Measurements from ENCODE around the gene ZNF76.
A peak's percentile ranks its signal among the peaks of the same experiment; 100 is the strongest.

ZNF76 gene

DNA sequence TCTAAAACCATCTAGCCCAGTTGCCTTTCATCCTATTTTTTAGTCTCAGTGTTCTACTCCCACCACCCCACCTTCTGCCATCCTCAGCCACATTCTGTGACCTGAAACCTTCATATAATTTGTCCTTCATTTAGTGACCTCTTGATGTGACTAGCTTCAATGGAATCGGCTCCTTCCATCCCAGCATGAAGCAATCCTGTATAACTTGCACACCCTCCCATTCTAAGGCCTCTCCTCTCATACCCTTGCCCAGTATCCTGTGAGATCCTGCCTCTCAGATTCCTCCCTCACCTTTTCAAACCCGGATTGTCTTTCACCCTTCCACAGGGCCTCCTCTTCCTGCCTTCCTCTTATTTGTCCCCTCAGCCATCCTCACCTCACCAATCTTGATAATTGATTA lies 3.1 kb downstream of the ZNF76 start:
- no peak overlapping the region for H2AK5ac ChIP-seq (ENCODE audit: low read length)
- no peak overlapping the region for H4K5ac ChIP-seq (ENCODE audit: low read length)
- DNase-seq = no peak
- H3K4me1 ChIP-seq (ENCODE audit: control insufficient read depth, low read depth, low read length) = peaks cover 10% of the 10 kb centered on the region
- no peaks in the 10 kb centered on the region for H3K27me3 ChIP-seq (ENCODE audit: insufficient read depth, low read length, poor library complexity)
- no peak overlapping the region for H2BK15ac ChIP-seq (replicated peaks; ENCODE audit: low read depth)
- H3K23ac ChIP-seq (ENCODE audit: low read length) = no peak overlapping the region
- no CpG with 5 or more reads among the region's 2 CpGs for WGBS (ENCODE audit: extremely low coverage, insufficient coverage, low lambda C conversion rate)
- no peak overlapping the region for H2BK5ac ChIP-seq (ENCODE audit: low read length)
- H2BK120ac ChIP-seq (ENCODE audit: low read depth, low read length) = no peak overlapping the region
- no peak overlapping the region for H4K8ac ChIP-seq (ENCODE audit: low read depth, low read length)
- H3K4me2 ChIP-seq (ENCODE audit: low read length) = no peak overlapping the region
- H3K56ac ChIP-seq (ENCODE audit: low read length) = no peak overlapping the region
- peaks cover 6% of the 10 kb centered on the region for H3K79me1 ChIP-seq (ENCODE audit: low read length)
- H3K9ac ChIP-seq (ENCODE audit: low read length) = no peak overlapping the region
- no peak overlapping the region for H3K4me3 ChIP-seq (ENCODE audit: low read length)
- H3K18ac ChIP-seq (ENCODE audit: low read length) = no peak overlapping the region
- no peaks in the 10 kb centered on the region for H3K79me2 ChIP-seq (ENCODE audit: control insufficient read depth, insufficient read depth, low read length)
- H3K36me3 ChIP-seq (ENCODE audit: control insufficient read depth, insufficient read depth, low read length) = no peaks in the 10 kb centered on the region
- H3K27ac ChIP-seq (ENCODE audit: low read depth, low read length) = no peak overlapping the region
- no peak overlapping the region for H3K4ac ChIP-seq (ENCODE audit: low read depth, low read length)

- peaks cover 9% of the 10 kb centered on the region for H3K4me1 ChIP-seq (ENCODE audit: control insufficient read depth, low read depth, low read length)
- no peak overlapping the region for H3K23ac ChIP-seq (ENCODE audit: low read length)
- H2BK120ac ChIP-seq (ENCODE audit: low read depth, low read length) = no peak overlapping the region
- H2BK15ac ChIP-seq (replicated peaks; ENCODE audit: low read depth) = no peak overlapping the region
- no peak overlapping the region for H2AK5ac ChIP-seq (ENCODE audit: low read length)
- no peak overlapping the region for H3K4me2 ChIP-seq (ENCODE audit: low read length)
- H3K18ac ChIP-seq (ENCODE audit: low read length) = no peak overlapping the region
- H3K79me2 ChIP-seq (ENCODE audit: control insufficient read depth, insufficient read depth, low read length) = no peaks in the 10 kb centered on the region
- H4K8ac ChIP-seq (ENCODE audit: low read depth, low read length) = no peak overlapping the region
- no peaks in the 10 kb centered on the region for H3K36me3 ChIP-seq (ENCODE audit: control insufficient read depth, insufficient read depth, low read length)
- no peak overlapping the region for H4K5ac ChIP-seq (ENCODE audit: low read length)
- no peak overlapping the region for H3K27ac ChIP-seq (ENCODE audit: low read depth, low read length)
- peaks cover 5% of the 10 kb centered on the region for H3K79me1 ChIP-seq (ENCODE audit: low read length)
- no peak overlapping the region for H3K56ac ChIP-seq (ENCODE audit: low read length)
- DNase-seq = no peak
- no peak overlapping the region for H2BK5ac ChIP-seq (ENCODE audit: low read length)
- H3K4me3 ChIP-seq (ENCODE audit: low read length) = no peak overlapping the region
- H3K27me3 ChIP-seq (ENCODE audit: insufficient read depth, low read length, poor library complexity) = no peaks in the 10 kb centered on the region
- no peak overlapping the region for H3K9ac ChIP-seq (ENCODE audit: low read length)
- H3K4ac ChIP-seq (ENCODE audit: low read depth, low read length) = no peak overlapping the region
Observed at GRCh38 chr6:35264550-35265274, 5.2 kb downstream of the ZNF76 start.

- Histone ChIP-seq H2BK5ac (ENCODE audit: low read length) (no peak overlapping the region), H2AK5ac (ENCODE audit: low read length) (no peak overlapping the region), H3K27ac (ENCODE audit: low read depth, low read length) (no peak overlapping the region), H3K18ac (ENCODE audit: low read length) (no peak overlapping the region), H3K9ac (ENCODE audit: low read length) (no peak overlapping the region), H3K4ac (ENCODE audit: low read depth, low read length) (no peak overlapping the region), H3K4me2 (ENCODE audit: low read length) (no peak overlapping the region), H4K8ac (ENCODE audit: low read depth, low read length) (no peak overlapping the region), H3K4me1 (ENCODE audit: control insufficient read depth, low read depth, low read length) (peaks cover 6% of the 10 kb centered on the region), H3K4me3 (ENCODE audit: low read length) (no peak overlapping the region), H3K36me3 (ENCODE audit: control insufficient read depth, insufficient read depth, low read length) (no peaks in the 10 kb centered on the region), H4K5ac (ENCODE audit: low read length) (no peak overlapping the region), H2BK15ac (replicated peaks; ENCODE audit: low read depth) (no peak overlapping the region), H3K27me3 (ENCODE audit: insufficient read depth, low read length, poor library complexity) (no peaks in the 10 kb centered on the region), H2BK120ac (ENCODE audit: low read depth, low read length) (no peak overlapping the region), H3K79me2 (ENCODE audit: control insufficient read depth, insufficient read depth, low read length) (no peaks in the 10 kb centered on the region), H3K79me1 (ENCODE audit: low read length) (peaks cover 5% of the 10 kb centered on the region), H3K23ac (ENCODE audit: low read length) (no peak overlapping the region), H3K56ac (ENCODE audit: low read length) (no peak overlapping the region)
- DNase-seq = no peak
- WGBS (ENCODE audit: extremely low coverage, insufficient coverage, low lambda C conversion rate) = no CpG with 5 or more reads among the region's 2 CpGs
Observed at GRCh38 chr6:35265523-35265922, 6.0 kb downstream of the ZNF76 start.

- H3K79me2 ChIP-seq (ENCODE audit: control insufficient read depth, insufficient read depth, low read length) = no peaks in the 10 kb centered on the region
- H3K36me3 ChIP-seq (ENCODE audit: control insufficient read depth, insufficient read depth, low read length) = no peaks in the 10 kb centered on the region
- WGBS (ENCODE audit: extremely low coverage, insufficient coverage, low lambda C conversion rate) = no CpG with 5 or more reads among the region's 8 CpGs
- no peaks in the 10 kb centered on the region for H3K79me1 ChIP-seq (ENCODE audit: low read length)
- no peak overlapping the region for H3K23ac ChIP-seq (ENCODE audit: low read length)
- H2BK120ac ChIP-seq (ENCODE audit: low read depth, low read length) = no peak overlapping the region
- no peak overlapping the region for H3K56ac ChIP-seq (ENCODE audit: low read length)
- H2BK15ac ChIP-seq (replicated peaks; ENCODE audit: low read depth) = no peak overlapping the region
- peak; percentile 47 for DNase-seq
- H3K27ac ChIP-seq (ENCODE audit: low read depth, low read length) = no peak overlapping the region
- no peak overlapping the region for H3K4ac ChIP-seq (ENCODE audit: low read depth, low read length)
- H3K4me2 ChIP-seq (ENCODE audit: low read length) = no peak overlapping the region
- no peak overlapping the region for H2BK5ac ChIP-seq (ENCODE audit: low read length)
- no peak overlapping the region for H3K9ac ChIP-seq (ENCODE audit: low read length)
- no peak overlapping the region for H3K4me3 ChIP-seq (ENCODE audit: low read length)
- H4K5ac ChIP-seq (ENCODE audit: low read length) = no peak overlapping the region
- no peaks in the 10 kb centered on the region for H3K27me3 ChIP-seq (ENCODE audit: insufficient read depth, low read length, poor library complexity)
- no peak overlapping the region for H4K8ac ChIP-seq (ENCODE audit: low read depth, low read length)
- H3K18ac ChIP-seq (ENCODE audit: low read length) = no peak overlapping the region
- peaks cover 3% of the 10 kb centered on the region for H3K4me1 ChIP-seq (ENCODE audit: control insufficient read depth, low read depth, low read length)
- H2AK5ac ChIP-seq (ENCODE audit: low read length) = no peak overlapping the region
Observed at GRCh38 chr6:35267446-35267845, 7.9 kb downstream of the ZNF76 start.

DNA sequence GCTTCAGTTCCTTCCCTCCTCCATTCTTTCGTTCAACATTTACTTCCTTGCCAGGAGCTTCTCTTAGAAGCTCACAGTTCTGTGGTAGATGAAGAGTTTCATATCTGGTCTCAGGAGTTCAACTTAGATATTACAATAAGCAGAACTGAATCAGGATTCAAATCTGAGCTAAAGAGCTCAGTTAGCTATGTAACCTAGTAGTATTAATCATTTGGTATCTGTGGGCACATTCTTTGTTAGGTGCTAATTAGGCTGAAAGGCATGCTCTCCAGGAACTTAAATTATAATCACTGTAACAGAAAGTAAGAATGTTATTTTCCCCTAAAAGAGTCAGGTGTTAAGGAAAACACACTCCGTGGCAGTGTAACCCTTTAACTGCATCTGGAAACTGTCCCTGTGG lies 8.4 kb downstream of the ZNF76 start:
- no CpG with 5 or more reads among the region's 2 CpGs for WGBS (ENCODE audit: extremely low coverage, insufficient coverage, low lambda C conversion rate)
- peak; percentile 19 for DNase-seq
- Histone ChIP-seq H3K4me2 (ENCODE audit: low read length) (no peak overlapping the region), H3K9ac (ENCODE audit: low read length) (no peak overlapping the region), H2BK5ac (ENCODE audit: low read length) (no peak overlapping the region), H3K4ac (ENCODE audit: low read depth, low read length) (no peak overlapping the region), H4K5ac (ENCODE audit: low read length) (no peak overlapping the region), H4K8ac (ENCODE audit: low read depth, low read length) (no peak overlapping the region), H3K56ac (ENCODE audit: low read length) (no peak overlapping the region), H3K18ac (ENCODE audit: low read length) (no peak overlapping the region), H2AK5ac (ENCODE audit: low read length) (no peak overlapping the region), H3K36me3 (ENCODE audit: control insufficient read depth, insufficient read depth, low read length) (no peaks in the 10 kb centered on the region), H3K4me1 (ENCODE audit: control insufficient read depth, low read depth, low read length) (peaks cover 3% of the 10 kb centered on the region), H3K79me1 (ENCODE audit: low read length) (no peaks in the 10 kb centered on the region), H3K79me2 (ENCODE audit: control insufficient read depth, insufficient read depth, low read length) (no peaks in the 10 kb centered on the region), H2BK15ac (replicated peaks; ENCODE audit: low read depth) (no peak overlapping the region), H3K23ac (ENCODE audit: low read length) (no peak overlapping the region), H2BK120ac (ENCODE audit: low read depth, low read length) (no peak overlapping the region), H3K4me3 (ENCODE audit: low read length) (no peak overlapping the region), H3K27me3 (ENCODE audit: insufficient read depth, low read length, poor library complexity) (no peaks in the 10 kb centered on the region), H3K27ac (ENCODE audit: low read depth, low read length) (no peak overlapping the region)

GRCh38 chr6:35272005-35272404 lies 12.5 kb downstream of the ZNF76 start:
- Histone ChIP-seq H3K27ac (ENCODE audit: low read depth, low read length) (no peak overlapping the region), H2BK5ac (ENCODE audit: low read length) (no peak overlapping the region), H3K18ac (ENCODE audit: low read length) (no peak overlapping the region), H3K23ac (ENCODE audit: low read length) (no peak overlapping the region), H3K4me3 (ENCODE audit: low read length) (no peak overlapping the region), H3K79me1 (ENCODE audit: low read length) (no peaks in the 10 kb centered on the region), H2BK120ac (ENCODE audit: low read depth, low read length) (no peak overlapping the region), H2AK5ac (ENCODE audit: low read length) (no peak overlapping the region), H2BK15ac (replicated peaks; ENCODE audit: low read depth) (no peak overlapping the region), H3K4me2 (ENCODE audit: low read length) (no peak overlapping the region), H3K27me3 (ENCODE audit: insufficient read depth, low read length, poor library complexity) (no peaks in the 10 kb centered on the region), H3K79me2 (ENCODE audit: control insufficient read depth, insufficient read depth, low read length) (no peaks in the 10 kb centered on the region), H4K8ac (ENCODE audit: low read depth, low read length) (no peak overlapping the region), H3K4ac (ENCODE audit: low read depth, low read length) (no peak overlapping the region), H3K4me1 (ENCODE audit: control insufficient read depth, low read depth, low read length) (peaks cover 3% of the 10 kb centered on the region), H3K56ac (ENCODE audit: low read length) (no peak overlapping the region), H3K9ac (ENCODE audit: low read length) (no peak overlapping the region), H4K5ac (ENCODE audit: low read length) (no peak overlapping the region), H3K36me3 (ENCODE audit: control insufficient read depth, insufficient read depth, low read length) (no peaks in the 10 kb centered on the region)
- no peak for DNase-seq
- no CpG with 5 or more reads among the region's 2 CpGs for WGBS (ENCODE audit: extremely low coverage, insufficient coverage, low lambda C conversion rate)
